ENCODE measurements around the gene TXLNG. TPM values are rescaled to one million over a fixed set of nuclear protein-coding genes. Genes with fewer than 3 reads are reported as not detected.

The TXLNG gene
- total RNA-seq, 4 donors from 2014 or later, result 6.4 to 14.9 (median 10.9) TPM

- TF ChIP-seq POLR2A (IDR thresholded peaks at IDR 0.05) (no peak), CTCF (IDR thresholded peaks at IDR 0.05) (no peak)
- no peak for DNase-seq
- Histone ChIP-seq H3K27ac (peak overlapping the region in 1 of 4 donors; percentile 95), H3K27me3 (no peaks in the 10 kb centered on the region), H3K4me1 (peaks cover 6 to 42% (median 10%) of the 10 kb centered on the region in 3 donors), H3K36me3 (peaks cover 0 to 4% (median 0%) of the 10 kb centered on the region in 3 donors), H3K9me3 (no peaks in the 10 kb centered on the region), H3K4me3 (peak overlapping the region in 2 of 4 donors; percentile 72 to 77)
- intact Hi-C loops (cut with DNase I), result no loop called here
- 93 to 95% methylated on average over 4 to 6 of the region's 6 CpGs for WGBS, 2 donors
These were observed 81.7 kb downstream of the TXLNG start for GRCh38 chrX:16867947-16868346.

GRCh38 chrX:16868920-16869319 is 82.7 kb downstream of the TXLNG start:
- peak overlapping the region; percentile 88 to 95 (median 94) for H3K27ac ChIP-seq
- intact Hi-C loops (cut with DNase I), result no loop called here
- peaks cover 6 to 42% (median 10%) of the 10 kb centered on the region in 3 donors for H3K4me1 ChIP-seq
- H3K27me3 ChIP-seq, result no peaks in the 10 kb centered on the region
- DNase-seq, result no peak
- peak overlapping the region; percentile 58 to 77 (median 68) for H3K4me3 ChIP-seq
- TF ChIP-seq CTCF (IDR thresholded peaks at IDR 0.05), result no peak
- no peak for TF ChIP-seq POLR2A (IDR thresholded peaks at IDR 0.05)
- H3K36me3 ChIP-seq, result no peaks in the 10 kb centered on the region
- WGBS, 2 donors, result 0 to 37% methylated on average over 6 to 7 of the region's 7 CpGs
- no peaks in the 10 kb centered on the region for H3K9me3 ChIP-seq

GRCh38 chrX:16869393-16870094 is 83.3 kb downstream of the TXLNG start:
- H3K27me3 ChIP-seq, result no peaks in the 10 kb centered on the region
- DNase-seq, result no peak
- peak overlapping the region; percentile 58 to 77 (median 68) for H3K4me3 ChIP-seq
- peak overlapping the region; percentile 88 to 95 (median 94) for H3K27ac ChIP-seq
- 0 to 15% methylated on average over 6 to 7 of the region's 92 CpGs for WGBS, 2 donors
- intact Hi-C loops (cut with DNase I), result no loop called here
- no peak for TF ChIP-seq CTCF (IDR thresholded peaks at IDR 0.05)
- TF ChIP-seq POLR2A (IDR thresholded peaks at IDR 0.05), result no peak
- H3K36me3 ChIP-seq, result no peaks in the 10 kb centered on the region
- H3K4me1 ChIP-seq, result peaks cover 6 to 42% (median 10%) of the 10 kb centered on the region in 3 donors
- no peaks in the 10 kb centered on the region for H3K9me3 ChIP-seq

- intact Hi-C loops (cut with DNase I), result no loop called here
- 0 to 17% methylated on average over 13 to 18 of the region's 84 CpGs for WGBS, 2 donors
- DNase-seq, result peak; percentile 55
- Histone ChIP-seq H3K27me3 (no peaks in the 10 kb centered on the region), H3K4me3 (peak within 1 kb of the TSS; percentile 58 to 77 (median 68)), H3K36me3 (no peaks in the 10 kb centered on the region), H3K9me3 (no peaks in the 10 kb centered on the region), H3K4me1 (peaks cover 6 to 42% (median 10%) of the 10 kb centered on the region in 3 donors), H3K27ac (peak within 1 kb of the TSS; percentile 88 to 95 (median 94))
- no peak for TF ChIP-seq CTCF (IDR thresholded peaks at IDR 0.05)
- peak in 3 of 4 donors; percentile 61 to 88 (median 85) for TF ChIP-seq POLR2A (IDR thresholded peaks at IDR 0.05)
These were observed 84.0 kb downstream of the TXLNG start, which contains the start of gene RBBP7 for GRCh38 chrX:16870095-16870861. RBBP7 (minus strand) TSS chrX:16870362; CDS start chrX:16870053, 309 bp downstream.
